HG03039 (cell line): ENCODE measurements around the gene ARFRP1.

Source experiments
- ATAC-seq: cut with Tn5 transposase; IDR thresholded peaks from one replicate; pipeline ENCODE4 v1.9.1; 2021; ENCODE audit warnings: mild to moderate bottlenecking, moderate library complexity; ENCODE audit not compliant: unreplicated experiment

ARFRP1 gene

DNA sequence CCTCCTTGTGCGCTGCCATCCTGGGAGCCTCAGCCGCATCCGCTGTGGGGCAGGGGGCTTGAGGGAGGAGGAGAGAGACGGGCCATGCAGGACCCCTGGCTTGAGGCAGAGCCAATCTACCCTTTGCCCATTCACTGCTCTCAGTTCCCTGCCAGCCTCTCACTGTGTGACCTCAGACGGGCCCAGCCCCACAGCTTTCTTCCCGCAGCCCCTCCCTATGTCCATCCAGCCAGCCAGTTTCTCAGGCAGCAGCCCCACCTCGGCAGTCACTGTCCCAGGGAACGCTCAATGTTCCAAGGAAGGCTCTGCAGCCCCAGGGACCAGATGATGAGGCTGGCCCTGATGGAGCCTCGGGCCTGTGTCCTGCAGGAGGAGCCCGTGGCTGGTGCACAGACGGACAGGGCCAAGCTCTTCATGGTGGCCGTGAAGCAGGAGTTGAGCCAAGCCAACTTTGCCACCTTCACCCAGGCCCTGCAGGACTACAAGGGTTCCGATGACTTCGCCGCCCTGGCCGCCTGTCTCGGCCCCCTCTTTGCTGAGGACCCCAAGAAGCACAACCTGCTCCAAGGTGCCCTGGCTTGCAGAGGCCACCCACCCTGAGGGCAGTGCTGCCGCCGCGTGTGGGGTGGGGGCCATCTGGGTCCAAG lies 15.2 kb downstream of the ARFRP1 start:
- no peak for ATAC-seq

- ATAC-seq, result no peak
These were observed 15.9 kb downstream of the ARFRP1 start for GRCh38 chr20:63691711-63692435.

DNA sequence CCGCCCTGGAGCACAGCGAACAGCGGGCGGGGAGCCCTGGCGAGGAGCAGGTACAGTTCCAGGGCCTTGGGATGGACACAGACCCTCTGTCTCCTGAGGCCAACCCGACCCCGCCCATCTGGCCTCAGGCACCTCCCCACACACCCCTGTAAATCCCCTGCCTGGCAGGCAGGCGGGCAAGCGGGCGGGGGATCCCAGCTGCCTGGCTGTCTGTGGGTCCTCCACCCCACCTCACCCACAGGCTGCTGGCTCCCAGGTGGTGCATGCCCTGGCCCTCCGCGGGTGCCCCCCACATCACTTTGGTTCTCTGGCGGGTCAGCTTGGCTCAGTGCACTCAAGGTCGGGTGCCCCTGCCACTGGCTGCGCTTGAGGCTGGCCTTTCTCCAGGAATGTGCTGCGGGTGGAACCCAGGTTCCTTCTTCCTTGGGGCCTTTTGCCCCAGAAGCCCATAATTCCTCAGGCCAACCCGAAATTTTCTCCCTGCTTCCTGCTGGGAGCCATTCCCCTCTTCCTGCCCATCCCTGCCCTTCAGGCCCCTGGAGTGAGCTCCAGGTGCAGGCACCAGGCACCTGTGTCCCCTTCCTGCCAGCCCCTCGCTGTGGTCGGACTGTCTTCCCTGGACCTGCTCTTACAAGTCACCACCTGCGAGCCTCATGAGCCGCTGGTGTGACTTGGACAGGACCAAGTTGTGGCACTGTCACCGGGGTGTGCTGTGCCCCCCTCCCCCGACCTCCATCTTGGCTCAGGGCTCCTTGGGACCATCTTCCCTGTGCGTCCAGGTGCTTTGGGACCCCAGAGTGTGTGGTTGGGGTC lies 16.7 kb downstream of the ARFRP1 start:
- ATAC-seq, result no peak

DNA sequence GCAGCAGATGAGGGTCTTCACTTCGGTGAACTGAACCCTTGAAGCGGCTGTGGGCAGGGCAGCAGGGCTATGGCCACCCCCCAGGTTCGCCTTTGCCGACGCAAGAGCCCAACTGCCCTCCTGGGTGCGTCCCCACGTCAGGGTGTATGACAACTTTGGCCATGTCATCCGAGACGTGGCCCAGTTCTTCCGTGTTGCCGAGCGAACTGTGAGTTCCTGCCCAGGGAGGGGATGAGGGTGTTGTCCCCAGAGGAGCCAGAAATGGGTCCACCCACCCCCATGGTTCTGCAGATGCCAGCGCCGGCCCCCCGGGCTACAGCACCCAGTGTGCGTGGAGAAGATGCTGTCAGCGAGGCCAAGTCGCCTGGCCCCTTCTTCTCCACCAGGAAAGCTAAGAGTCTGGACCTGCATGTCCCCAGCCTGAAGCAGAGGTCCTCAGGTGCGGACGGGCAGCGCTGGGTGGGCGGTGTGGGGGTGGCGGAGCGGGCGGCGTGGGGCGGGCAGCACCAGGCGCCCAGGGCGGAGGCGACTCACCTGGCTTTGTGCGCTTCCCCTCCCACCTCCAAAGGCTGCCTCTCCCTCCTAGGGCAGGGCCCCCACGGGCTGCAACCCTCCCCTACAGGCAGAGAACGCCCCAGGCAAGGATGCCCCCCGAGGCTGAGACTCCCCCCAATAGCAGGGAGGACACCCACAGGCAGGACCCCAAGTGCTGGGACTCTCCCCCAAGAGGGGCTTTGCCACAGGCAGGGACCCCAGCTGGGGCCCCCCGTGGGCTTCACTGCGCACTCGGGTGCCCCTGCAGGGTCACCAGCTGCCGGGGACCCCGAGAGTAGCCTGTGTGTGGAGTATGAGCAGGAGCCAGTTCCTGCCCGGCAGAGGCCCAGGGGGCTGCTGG lies 17.5 kb downstream of the ARFRP1 start:
- ATAC-seq, result no peak

GRCh38 chr20:63689046-63690002 lies 18.5 kb downstream of the ARFRP1 start:
- ATAC-seq, result no peak

DNA sequence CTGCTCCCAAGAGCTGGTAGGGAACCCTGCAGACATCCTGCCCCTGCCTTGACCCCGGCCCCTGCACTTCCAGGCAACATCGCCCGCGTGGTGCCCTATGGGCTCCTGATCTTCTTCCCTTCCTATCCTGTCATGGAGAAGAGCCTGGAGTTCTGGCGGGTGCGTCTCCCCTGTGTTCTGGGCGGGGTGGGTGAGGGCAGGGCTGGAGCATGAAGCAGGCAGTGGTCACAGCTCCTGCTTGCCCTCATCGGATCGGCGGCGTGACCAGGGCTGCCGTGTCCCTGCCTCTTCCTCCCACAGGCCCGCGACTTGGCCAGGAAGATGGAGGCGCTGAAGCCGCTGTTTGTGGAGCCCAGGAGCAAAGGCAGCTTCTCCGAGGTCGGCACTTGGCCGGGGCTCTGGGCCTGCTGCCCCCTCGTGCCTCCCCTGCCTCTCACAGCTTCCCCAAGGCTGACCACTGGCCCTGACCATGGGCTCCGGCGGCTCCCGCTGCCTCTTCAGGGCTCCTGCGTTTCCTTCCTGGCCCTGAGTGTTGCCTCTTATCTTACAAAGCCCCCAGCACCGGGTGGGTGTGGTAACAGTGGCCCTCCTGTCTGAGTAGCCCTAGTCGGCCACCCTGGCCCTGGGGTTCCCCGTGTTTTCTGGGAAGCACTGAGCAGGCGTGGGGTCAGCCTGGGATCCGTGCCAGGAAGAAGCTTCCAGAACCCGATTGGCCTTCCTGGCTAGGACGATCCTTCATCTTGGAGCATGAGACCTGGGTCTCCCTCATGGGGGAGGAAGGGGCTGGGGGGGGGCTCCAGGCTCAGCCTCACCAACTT lies 19.3 kb downstream of the ARFRP1 start:
- no peak for ATAC-seq

GRCh38 chr20:63687419-63688178 lies 20.2 kb downstream of the ARFRP1 start:
- ATAC-seq, result no peak

- no peak for ATAC-seq
These were observed 21.1 kb downstream of the ARFRP1 start for GRCh38 chr20:63686492-63687321.

GRCh38 chr20:63686094-63686491 lies 21.7 kb downstream of the ARFRP1 start:
- ATAC-seq, result no peak

DNA sequence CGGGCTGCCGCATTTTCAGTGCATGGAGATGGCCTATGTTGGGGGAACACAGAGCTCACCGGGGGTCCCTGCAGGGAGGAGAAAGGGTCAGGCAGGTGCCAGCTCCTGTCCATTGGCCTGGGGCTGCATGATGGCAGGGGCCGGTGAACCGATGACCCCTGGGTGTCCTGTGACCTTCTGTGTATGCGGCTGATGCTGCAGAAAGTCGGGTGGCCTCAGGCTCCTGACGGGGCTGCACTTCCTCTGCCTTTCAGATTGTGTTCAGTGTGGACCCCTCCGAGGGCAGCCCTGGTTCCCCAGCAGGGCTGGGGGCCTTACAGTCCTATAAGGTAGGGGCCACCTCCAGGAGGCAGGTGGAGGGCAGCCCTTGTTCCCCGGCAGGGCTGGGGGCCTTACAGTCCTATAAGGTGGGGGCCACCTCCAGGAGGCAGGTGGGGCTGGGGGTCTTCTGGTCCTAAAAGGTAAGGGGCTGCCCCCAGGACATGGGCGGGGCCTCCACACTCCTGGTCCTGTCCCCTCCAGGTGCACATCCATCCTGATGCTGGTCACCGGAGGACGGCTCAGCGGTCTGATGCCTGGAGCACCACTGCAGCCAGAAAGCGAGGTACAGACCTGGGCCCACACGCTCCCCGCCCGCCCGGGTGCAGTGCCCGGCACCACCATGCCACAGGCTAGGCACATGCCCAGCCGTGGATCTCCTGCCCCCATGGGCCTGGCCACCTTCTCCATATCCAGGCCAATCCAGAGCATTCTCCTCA lies 22.3 kb downstream of the ARFRP1 start:
- no peak for ATAC-seq

DNA sequence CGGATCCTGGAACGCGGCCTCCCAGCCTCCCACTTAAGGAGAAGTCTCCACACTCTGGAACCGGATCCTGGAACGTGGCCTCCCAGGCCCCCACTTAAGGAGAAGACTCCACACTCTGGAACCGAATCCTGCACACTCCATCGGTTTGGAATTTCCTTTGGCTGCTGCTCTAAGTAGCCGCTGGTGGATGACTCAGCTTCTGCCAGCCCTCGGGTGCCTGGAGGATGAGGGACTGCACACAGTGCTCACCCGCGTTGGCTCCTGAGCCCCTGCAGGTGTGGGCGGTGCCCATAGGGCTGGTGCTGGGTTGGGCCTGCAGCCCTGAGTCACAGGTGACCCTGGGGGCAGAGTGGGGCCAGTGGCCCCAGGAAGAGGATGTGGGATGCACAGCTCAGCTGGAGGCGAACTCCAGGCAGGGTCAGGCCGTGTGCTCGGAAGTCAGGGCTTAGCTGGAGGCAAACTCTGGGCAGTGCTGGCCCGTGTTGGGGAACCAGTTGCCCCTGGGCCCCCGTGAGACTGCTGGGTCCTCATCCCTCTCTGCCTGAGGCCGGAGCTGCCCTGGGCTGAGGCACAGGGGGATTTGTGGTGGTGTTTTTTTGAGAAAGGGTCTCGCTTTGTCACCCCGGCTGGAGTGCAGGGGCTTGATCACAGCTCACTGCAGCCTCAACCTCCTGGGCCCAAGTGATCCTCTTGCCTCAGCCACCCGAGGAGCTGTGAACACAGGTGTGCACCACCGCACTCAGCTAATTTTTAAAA lies 25.2 kb downstream of the ARFRP1 start:
- no peak for ATAC-seq

- ATAC-seq, result no peak
These were observed 26.1 kb downstream of the ARFRP1 start for GRCh38 chr20:63681609-63682142.

- ATAC-seq, result no peak
These were observed 26.7 kb downstream of the ARFRP1 start for GRCh38 chr20:63680857-63681608.

- ATAC-seq, result no peak
These were observed 27.3 kb downstream of the ARFRP1 start for GRCh38 chr20:63680427-63680826.

GRCh38 chr20:63679799-63680305 lies 27.9 kb downstream of the ARFRP1 start:
- no peak for ATAC-seq
